Measurements from ENCODE around the gene CAPZA3.

CAPZA3 gene

DNA sequence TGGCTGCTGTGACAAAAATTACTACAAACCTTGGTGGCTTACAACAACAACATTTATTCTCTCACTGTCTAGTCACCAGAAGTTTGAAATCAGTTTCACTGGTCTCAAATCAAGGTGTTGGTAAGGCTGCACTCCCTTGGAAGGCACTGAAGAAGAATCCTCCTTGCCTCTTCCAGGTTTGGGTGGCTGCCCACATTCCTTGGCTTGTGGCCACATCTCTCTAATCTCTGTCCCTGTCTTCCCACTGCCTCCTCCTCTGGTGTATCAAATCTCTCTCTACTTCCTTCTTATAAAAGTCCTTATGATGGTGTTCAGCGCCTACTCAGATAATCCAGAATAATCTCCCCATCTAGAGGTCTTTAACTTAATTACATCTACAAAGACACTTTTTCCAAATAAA lies 31.1 kb upstream of the CAPZA3 start:
- no peak for TF ChIP-seq EZH2 (IDR thresholded peaks at IDR 0.05; ENCODE audit: borderline replicate concordance, low read depth, low read length, severe bottlenecking)
- TF ChIP-seq, protein P1, sequence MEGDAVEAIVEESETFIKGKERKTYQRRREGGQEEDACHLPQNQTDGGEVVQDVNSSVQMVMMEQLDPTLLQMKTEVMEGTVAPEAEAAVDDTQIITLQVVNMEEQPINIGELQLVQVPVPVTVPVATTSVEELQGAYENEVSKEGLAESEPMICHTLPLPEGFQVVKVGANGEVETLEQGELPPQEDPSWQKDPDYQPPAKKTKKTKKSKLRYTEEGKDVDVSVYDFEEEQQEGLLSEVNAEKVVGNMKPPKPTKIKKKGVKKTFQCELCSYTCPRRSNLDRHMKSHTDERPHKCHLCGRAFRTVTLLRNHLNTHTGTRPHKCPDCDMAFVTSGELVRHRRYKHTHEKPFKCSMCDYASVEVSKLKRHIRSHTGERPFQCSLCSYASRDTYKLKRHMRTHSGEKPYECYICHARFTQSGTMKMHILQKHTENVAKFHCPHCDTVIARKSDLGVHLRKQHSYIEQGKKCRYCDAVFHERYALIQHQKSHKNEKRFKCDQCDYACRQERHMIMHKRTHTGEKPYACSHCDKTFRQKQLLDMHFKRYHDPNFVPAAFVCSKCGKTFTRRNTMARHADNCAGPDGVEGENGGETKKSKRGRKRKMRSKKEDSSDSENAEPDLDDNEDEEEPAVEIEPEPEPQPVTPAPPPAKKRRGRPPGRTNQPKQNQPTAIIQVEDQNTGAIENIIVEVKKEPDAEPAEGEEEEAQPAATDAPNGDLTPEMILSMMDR (IDR thresholded peaks at IDR 0.05; ENCODE audit: borderline replicate concordance, extremely low read depth, low read length, poor library complexity, severe bottlenecking): no peak
- Histone ChIP-seq H3K4me2 (ENCODE audit: insufficient read depth, low read length) (no peak overlapping the region), H3K36me3 (ENCODE audit: insufficient read depth, low read length) (no peaks in the 10 kb centered on the region), H4K20me1 (ENCODE audit: insufficient read depth, low read length) (no peaks in the 10 kb centered on the region), H3K79me2 (ENCODE audit: insufficient read depth, low read length) (no peaks in the 10 kb centered on the region), H3K4me1 (ENCODE audit: insufficient read depth, low read length) (no peaks in the 10 kb centered on the region), H3K27me3 (ENCODE audit: insufficient read depth, low read length, poor library complexity) (no peaks in the 10 kb centered on the region), H3K27ac (ENCODE audit: low read length) (no peak overlapping the region), H3K9me3 (ENCODE audit: insufficient read depth, low read length, severe bottlenecking) (no peaks in the 10 kb centered on the region), H3K9ac (ENCODE audit: low read depth, low read length) (no peak overlapping the region), H2AFZ (ENCODE audit: low read depth, low read length) (no peak overlapping the region), H3K4me3 (ENCODE audit: low read depth in 1 of 2, low read length in 2 of 2) (no peak overlapping the region)
- DNase-seq (no peak), ATAC-seq (ENCODE audit: insufficient read depth, low read depth) (no peak)

DNA sequence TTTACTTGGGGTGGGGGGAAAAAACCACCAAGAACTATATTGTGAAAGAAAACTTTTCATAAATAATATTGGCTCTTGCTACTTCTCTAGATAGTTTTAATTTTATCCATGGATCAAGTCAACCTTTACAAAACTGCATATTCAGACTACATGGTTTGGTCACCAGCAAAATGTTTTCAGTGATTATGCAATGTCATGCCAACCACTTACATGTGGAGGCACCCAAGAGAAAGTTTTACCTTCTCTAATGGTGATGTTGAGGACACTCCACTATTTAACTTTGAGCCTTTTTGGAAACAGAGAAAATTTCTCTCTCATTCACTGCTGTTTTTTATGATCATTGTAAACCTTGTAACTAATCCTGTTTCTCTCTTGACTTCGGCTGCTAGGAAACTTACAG lies 21.7 kb upstream of the CAPZA3 start:
- no peaks in the 10 kb centered on the region for H3K4me1 ChIP-seq (ENCODE audit: insufficient read depth, low read length)
- H3K27me3 ChIP-seq (ENCODE audit: insufficient read depth, low read length, poor library complexity): no peaks in the 10 kb centered on the region
- no peak overlapping the region for H2AFZ ChIP-seq (ENCODE audit: low read depth, low read length)
- ATAC-seq (ENCODE audit: insufficient read depth, low read depth) (no peak), DNase-seq (no peak)
- H3K4me3 ChIP-seq (ENCODE audit: low read depth in 1 of 2, low read length in 2 of 2): no peak overlapping the region
- H3K4me2 ChIP-seq (ENCODE audit: insufficient read depth, low read length): no peak overlapping the region
- H3K9ac ChIP-seq (ENCODE audit: low read depth, low read length): no peak overlapping the region
- H4K20me1 ChIP-seq (ENCODE audit: insufficient read depth, low read length): no peaks in the 10 kb centered on the region
- TF ChIP-seq, protein P1 (IDR thresholded peaks at IDR 0.05; ENCODE audit: borderline replicate concordance, extremely low read depth, low read length, poor library complexity, severe bottlenecking): no peak
- no peak for TF ChIP-seq EZH2 (IDR thresholded peaks at IDR 0.05; ENCODE audit: borderline replicate concordance, low read depth, low read length, severe bottlenecking)
- no peaks in the 10 kb centered on the region for H3K36me3 ChIP-seq (ENCODE audit: insufficient read depth, low read length)
- H3K27ac ChIP-seq (ENCODE audit: low read length): no peak overlapping the region
- H3K9me3 ChIP-seq (ENCODE audit: insufficient read depth, low read length, severe bottlenecking): no peaks in the 10 kb centered on the region
- H3K79me2 ChIP-seq (ENCODE audit: insufficient read depth, low read length): no peaks in the 10 kb centered on the region

DNA sequence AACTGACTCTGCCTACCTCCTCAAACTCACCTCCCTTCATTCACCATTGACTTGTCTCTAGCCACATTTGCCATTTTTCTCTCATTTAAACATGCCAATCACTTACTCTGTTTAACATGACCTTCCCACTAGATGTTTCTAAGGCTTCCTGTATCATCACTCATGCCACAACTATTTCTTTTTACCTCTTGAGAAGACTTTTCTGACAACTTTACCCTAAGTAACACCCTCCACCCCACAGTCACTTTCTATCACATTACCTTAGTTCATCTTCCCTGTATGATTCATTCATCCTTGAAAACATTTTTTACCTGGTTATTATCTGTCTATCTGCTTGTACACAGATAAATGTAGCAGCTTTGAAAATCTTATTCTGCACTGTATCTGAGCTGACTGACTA lies 19.5 kb upstream of the CAPZA3 start:
- TF ChIP-seq, protein P1 (IDR thresholded peaks at IDR 0.05; ENCODE audit: borderline replicate concordance, extremely low read depth, low read length, poor library complexity, severe bottlenecking): no peak
- Histone ChIP-seq H3K27ac (ENCODE audit: low read length) (no peak overlapping the region), H3K4me2 (ENCODE audit: insufficient read depth, low read length) (no peak overlapping the region), H2AFZ (ENCODE audit: low read depth, low read length) (no peak overlapping the region), H4K20me1 (ENCODE audit: insufficient read depth, low read length) (no peaks in the 10 kb centered on the region), H3K9me3 (ENCODE audit: insufficient read depth, low read length, severe bottlenecking) (no peaks in the 10 kb centered on the region), H3K4me3 (ENCODE audit: low read depth in 1 of 2, low read length in 2 of 2) (no peak overlapping the region), H3K27me3 (ENCODE audit: insufficient read depth, low read length, poor library complexity) (no peaks in the 10 kb centered on the region), H3K36me3 (ENCODE audit: insufficient read depth, low read length) (no peaks in the 10 kb centered on the region), H3K4me1 (ENCODE audit: insufficient read depth, low read length) (no peaks in the 10 kb centered on the region), H3K9ac (ENCODE audit: low read depth, low read length) (no peak overlapping the region), H3K79me2 (ENCODE audit: insufficient read depth, low read length) (no peaks in the 10 kb centered on the region)
- DNase-seq: no peak
- ATAC-seq (ENCODE audit: insufficient read depth, low read depth): no peak

DNA sequence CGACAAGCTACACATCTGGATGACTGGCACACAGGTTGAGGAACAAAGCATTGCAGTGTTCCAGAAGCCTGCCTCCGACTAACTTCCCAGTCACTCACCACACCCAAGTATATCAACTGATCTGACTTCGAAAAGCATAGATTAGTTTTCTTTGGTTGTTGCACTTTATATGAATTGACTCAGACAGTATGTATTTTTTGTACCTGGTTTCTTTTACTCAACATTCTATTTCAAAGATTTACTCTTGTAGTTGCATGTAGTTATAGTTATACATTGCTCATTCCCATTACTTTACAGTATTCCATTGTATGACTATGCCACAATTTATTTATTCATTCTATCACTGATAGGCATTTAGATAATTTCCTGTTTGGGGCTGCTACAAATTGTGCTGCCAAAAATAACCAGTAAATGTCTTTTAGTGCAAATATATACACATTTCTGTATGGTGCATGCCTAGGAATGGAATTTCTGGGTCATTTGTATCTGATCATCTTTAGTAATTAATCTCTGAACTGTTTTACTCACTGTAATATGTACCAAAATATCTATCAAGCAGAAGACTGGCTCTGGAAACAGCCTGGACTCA lies 17.9 kb upstream of the CAPZA3 start:
- no peak overlapping the region for H3K4me2 ChIP-seq (ENCODE audit: insufficient read depth, low read length)
- no peak overlapping the region for H3K27ac ChIP-seq (ENCODE audit: low read length)
- H3K9me3 ChIP-seq (ENCODE audit: insufficient read depth, low read length, severe bottlenecking): no peaks in the 10 kb centered on the region
- no peak overlapping the region for H3K4me3 ChIP-seq (ENCODE audit: low read depth in 1 of 2, low read length in 2 of 2)
- no peaks in the 10 kb centered on the region for H3K36me3 ChIP-seq (ENCODE audit: insufficient read depth, low read length)
- DNase-seq: no peak
- TF ChIP-seq, protein P1 (IDR thresholded peaks at IDR 0.05; ENCODE audit: borderline replicate concordance, extremely low read depth, low read length, poor library complexity, severe bottlenecking): no peak
- no peak for TF ChIP-seq EZH2 (IDR thresholded peaks at IDR 0.05; ENCODE audit: borderline replicate concordance, low read depth, low read length, severe bottlenecking)
- H3K79me2 ChIP-seq (ENCODE audit: insufficient read depth, low read length): no peaks in the 10 kb centered on the region
- H3K9ac ChIP-seq (ENCODE audit: low read depth, low read length): no peak overlapping the region
- ATAC-seq (ENCODE audit: insufficient read depth, low read depth): no peak
- H4K20me1 ChIP-seq (ENCODE audit: insufficient read depth, low read length): no peaks in the 10 kb centered on the region
- H2AFZ ChIP-seq (ENCODE audit: low read depth, low read length): no peak overlapping the region
- no peaks in the 10 kb centered on the region for H3K27me3 ChIP-seq (ENCODE audit: insufficient read depth, low read length, poor library complexity)
- H3K4me1 ChIP-seq (ENCODE audit: insufficient read depth, low read length): no peaks in the 10 kb centered on the region

Data from DND-41 (cell line).